ENCODE measurements around the gene ERVW-1.
"Not testable (repeated sequence)": the region's sequence is repeated elsewhere in the genome, so short reads cannot be mapped to it uniquely, and the experiment has no call there.

The ERVW-1 gene

GRCh38 chr7:92448205-92448747 lies 29.5 kb downstream of the ERVW-1 start:
- H3K27me3 ChIP-seq (ENCODE audit: low read depth, low read length): no peaks in the 10 kb centered on the region
- H3K4me2 ChIP-seq (ENCODE audit: low read length): peak overlapping the region; percentile 84
- TF ChIP-seq EZH2phosphoT487 (IDR thresholded peaks at IDR 0.05; ENCODE audit: low read depth): no peak
- TF ChIP-seq CTCF (IDR thresholded peaks at IDR 0.05; ENCODE audit: low read depth, low read length): peak; percentile 74
- 0 out of 2 replicates have a peak, but pooled peaks cover 8% of the 10 kb centered on the region for H3K4me1 ChIP-seq (ENCODE audit: low read length)
- H3K9ac ChIP-seq (ENCODE audit: low read length): peak overlapping the region; percentile 86
- no peaks in the 10 kb centered on the region for H4K20me1 ChIP-seq (ENCODE audit: insufficient read depth, low read length)
- H3K36me3 ChIP-seq (replicated peaks; ENCODE audit: low read depth, low read length): peaks cover 34% of the 10 kb centered on the region
- H2AFZ ChIP-seq (ENCODE audit: low read depth, low read length): peak overlapping the region; percentile 92
- peaks cover 3% of the 10 kb centered on the region; the same call in 1 of the 2 replicates for H3K79me2 ChIP-seq (ENCODE audit: low read length)
- H3K9me3 ChIP-seq (ENCODE audit: insufficient read depth, low read length): no peaks in the 10 kb centered on the region
- H3K4me3 ChIP-seq (ENCODE audit: low read length): peak overlapping the region; percentile 92
- H3K27ac ChIP-seq (ENCODE audit: low read length): peak overlapping the region; percentile 67

GRCh38 chr7:92447345-92448204 lies 30.2 kb downstream of the ERVW-1 start, which contains the start of gene GATAD1:
GATAD1 (plus strand) TSS chr7:92447482; CDS start chr7:92447730, 248 bp downstream.
- 0 out of 2 replicates have a peak, but pooled peaks cover 8% of the 10 kb centered on the region for H3K4me1 ChIP-seq (ENCODE audit: low read length)
- no peak; the same call in none of the 2 replicates for TF ChIP-seq CTCF (IDR thresholded peaks at IDR 0.05; ENCODE audit: low read depth, low read length)
- TF ChIP-seq EZH2phosphoT487 (IDR thresholded peaks at IDR 0.05; ENCODE audit: low read depth): no peak
- H3K27ac ChIP-seq (ENCODE audit: low read length): peak within 1 kb of the TSS; percentile 67
- H3K9ac ChIP-seq (ENCODE audit: low read length): peak within 1 kb of the TSS; percentile 86
- H3K79me2 ChIP-seq (ENCODE audit: low read length): peaks cover 3% of the 10 kb centered on the region; the same call in 1 of the 2 replicates
- peak within 1 kb of the TSS; percentile 92 for H3K4me3 ChIP-seq (ENCODE audit: low read length)
- H3K4me2 ChIP-seq (ENCODE audit: low read length): peak within 1 kb of the TSS; percentile 84
- H4K20me1 ChIP-seq (ENCODE audit: insufficient read depth, low read length): no peaks in the 10 kb centered on the region
- H3K9me3 ChIP-seq (ENCODE audit: insufficient read depth, low read length): no peaks in the 10 kb centered on the region
- peaks cover 27% of the 10 kb centered on the region for H3K36me3 ChIP-seq (replicated peaks; ENCODE audit: low read depth, low read length)
- H3K27me3 ChIP-seq (ENCODE audit: low read depth, low read length): no peaks in the 10 kb centered on the region
- peak within 1 kb of the TSS; percentile 92 for H2AFZ ChIP-seq (ENCODE audit: low read depth, low read length)

DNA sequence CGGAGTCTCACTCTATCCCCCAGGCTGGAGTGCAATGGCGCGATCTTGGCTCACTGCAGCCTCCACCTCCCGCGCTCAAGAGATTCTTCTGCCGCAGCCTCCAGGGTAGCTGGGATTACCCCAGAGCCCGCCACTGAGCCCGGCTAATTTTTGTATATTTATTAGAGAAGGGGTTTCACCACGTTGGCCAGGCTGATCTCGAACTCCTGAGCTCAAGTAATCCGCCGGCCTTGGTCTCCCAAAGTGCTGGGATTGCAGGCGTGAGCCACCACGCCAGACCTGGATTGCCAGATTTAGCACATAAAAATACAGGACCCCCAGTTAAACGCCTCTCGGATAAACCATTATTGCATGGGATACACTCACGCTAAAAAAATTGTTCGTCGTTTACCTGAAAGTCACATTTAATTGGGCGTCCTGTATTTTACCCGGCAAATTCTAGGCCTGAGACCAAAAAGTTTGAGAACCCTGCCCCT lies 30.8 kb downstream of the ERVW-1 start:
- peak overlapping the region; percentile 69 for H3K4me2 ChIP-seq (ENCODE audit: low read length)
- H3K4me3 ChIP-seq (ENCODE audit: low read length): peak overlapping the region; percentile 92
- peak overlapping the region; percentile 83; the same call in 1 of the 2 replicates for H2AFZ ChIP-seq (ENCODE audit: low read depth, low read length)
- H3K79me2 ChIP-seq (ENCODE audit: low read length): peaks cover 3% of the 10 kb centered on the region; the same call in 1 of the 2 replicates
- H3K9me3 ChIP-seq (ENCODE audit: insufficient read depth, low read length): no peaks in the 10 kb centered on the region
- H3K36me3 ChIP-seq (replicated peaks; ENCODE audit: low read depth, low read length): peaks cover 21% of the 10 kb centered on the region
- H3K4me1 ChIP-seq (ENCODE audit: low read length): 0 out of 2 replicates have a peak, but pooled peaks cover 8% of the 10 kb centered on the region
- peak overlapping the region; percentile 86 for H3K9ac ChIP-seq (ENCODE audit: low read length)
- H3K27ac ChIP-seq (ENCODE audit: low read length): no peak overlapping the region
- H3K27me3 ChIP-seq (ENCODE audit: low read depth, low read length): no peaks in the 10 kb centered on the region
- H4K20me1 ChIP-seq (ENCODE audit: insufficient read depth, low read length): no peaks in the 10 kb centered on the region
- TF ChIP-seq CTCF (IDR thresholded peaks at IDR 0.05; ENCODE audit: low read depth, low read length): 0 out of 2 replicates have a peak, but pooled peaks have one; percentile 83
- no peak for TF ChIP-seq EZH2phosphoT487 (IDR thresholded peaks at IDR 0.05; ENCODE audit: low read depth)

DNA sequence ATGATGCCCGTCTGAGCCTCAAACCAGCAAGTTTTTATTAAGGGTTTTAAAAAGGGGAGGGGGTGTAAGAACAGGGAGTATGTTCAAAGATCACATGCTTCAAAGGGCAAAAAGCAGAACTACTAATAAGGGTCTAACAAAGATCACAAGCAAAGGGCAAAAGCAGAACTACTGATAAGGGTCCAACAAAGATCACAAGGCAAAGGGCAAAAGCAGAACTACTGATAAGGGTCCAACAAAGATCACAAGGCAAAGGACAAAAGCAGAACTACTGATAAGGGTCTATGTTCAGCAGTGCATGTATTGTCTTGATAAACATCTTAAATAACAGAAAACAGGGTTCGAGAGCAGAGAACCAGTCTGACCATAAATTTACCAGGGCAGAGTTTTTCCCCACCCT lies 35.0 kb downstream of the ERVW-1 start:
- H3K36me3 ChIP-seq (replicated peaks; ENCODE audit: low read depth, low read length); H3K27ac ChIP-seq (ENCODE audit: low read length); H2AFZ ChIP-seq (ENCODE audit: low read depth, low read length); H3K9me3 ChIP-seq (ENCODE audit: insufficient read depth, low read length); H3K79me2 ChIP-seq (ENCODE audit: low read length); H3K4me1 ChIP-seq (ENCODE audit: low read length); H3K9ac ChIP-seq (ENCODE audit: low read length); H4K20me1 ChIP-seq (ENCODE audit: insufficient read depth, low read length); H3K27me3 ChIP-seq (ENCODE audit: low read depth, low read length); H3K4me3 ChIP-seq (ENCODE audit: low read length); H3K4me2 ChIP-seq (ENCODE audit: low read length): not testable (repeated sequence)
